HG03135 (cell line): ENCODE measurements around the gene SUPV3L1.
"Not testable (repeated sequence)": the region's sequence is repeated elsewhere in the genome, so short reads cannot be mapped to it uniquely, and the experiment has no call there.

ENCODE experiments used
- ATAC-seq: cut with Tn5 transposase; IDR thresholded peaks from one replicate; pipeline ENCODE4 v1.9.1; 2021; ENCODE audit warnings: mild to moderate bottlenecking, moderate library complexity; ENCODE audit not compliant: unreplicated experiment

Gene SUPV3L1

GRCh38 chr10:69228151-69228550, 48.1 kb downstream of the SUPV3L1 start:
- ATAC-seq: no peak

GRCh38 chr10:69229616-69229916, 49.5 kb downstream of the SUPV3L1 start:
- peak; percentile 25 for ATAC-seq

- no peak for ATAC-seq
These were observed 50.1 kb downstream of the SUPV3L1 start for GRCh38 chr10:69230128-69230527.

GRCh38 chr10:69232252-69232651, 52.2 kb downstream of the SUPV3L1 start:
- ATAC-seq: no peak

DNA sequence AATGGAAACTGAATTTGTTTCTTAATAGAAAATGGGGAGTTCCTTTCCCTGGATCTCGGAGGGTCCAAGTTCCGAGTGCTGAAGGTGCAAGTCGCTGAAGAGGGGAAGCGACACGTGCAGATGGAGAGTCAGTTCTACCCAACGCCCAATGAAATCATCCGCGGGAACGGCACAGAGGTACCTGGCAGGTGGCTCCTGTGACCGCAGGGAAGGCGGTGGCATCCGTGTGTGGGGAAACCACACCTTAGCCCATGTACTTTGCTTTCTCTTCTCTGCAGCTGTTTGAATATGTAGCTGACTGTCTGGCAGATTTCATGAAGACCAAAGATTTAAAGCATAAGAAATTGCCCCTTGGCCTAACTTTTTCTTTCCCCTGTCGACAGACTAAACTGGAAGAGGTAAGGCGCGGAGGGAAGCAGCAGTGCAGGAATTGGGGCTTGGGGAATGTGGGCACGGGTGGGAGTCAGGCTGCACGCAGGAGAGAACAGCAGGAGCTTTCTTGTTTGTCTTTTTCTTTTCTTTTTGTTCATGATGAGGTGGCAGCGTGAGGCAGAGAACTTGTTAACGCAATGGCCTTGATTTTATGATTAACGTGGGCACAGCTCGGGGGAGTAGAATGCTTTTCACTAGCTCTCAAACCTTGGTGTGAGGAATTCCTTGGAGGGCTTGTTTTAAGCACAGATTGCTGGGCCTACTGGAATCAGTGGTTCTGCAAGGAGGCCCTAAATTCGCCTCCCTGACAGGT, 52.9 kb downstream of the SUPV3L1 start:
- ATAC-seq: no peak

DNA sequence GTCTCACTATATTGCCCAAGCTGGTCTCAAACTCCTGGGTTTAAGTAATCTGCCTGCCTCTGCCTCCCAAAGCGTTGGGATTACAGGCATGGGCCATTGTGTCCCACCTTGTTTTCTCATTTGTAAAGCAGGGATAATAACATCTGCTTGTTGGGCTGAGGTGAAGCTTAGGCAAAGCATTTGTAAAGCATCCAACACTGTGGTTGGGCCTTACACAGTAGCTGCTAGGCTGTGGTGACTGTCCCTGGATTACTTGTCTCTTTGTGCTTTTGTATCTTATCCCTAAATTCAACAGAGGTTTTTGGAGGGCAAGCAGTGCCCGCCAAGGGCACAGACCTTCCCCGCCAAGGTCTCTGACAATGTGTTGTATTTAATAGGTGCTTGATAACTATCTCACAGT, 54.4 kb downstream of the SUPV3L1 start:
- no peak for ATAC-seq

DNA sequence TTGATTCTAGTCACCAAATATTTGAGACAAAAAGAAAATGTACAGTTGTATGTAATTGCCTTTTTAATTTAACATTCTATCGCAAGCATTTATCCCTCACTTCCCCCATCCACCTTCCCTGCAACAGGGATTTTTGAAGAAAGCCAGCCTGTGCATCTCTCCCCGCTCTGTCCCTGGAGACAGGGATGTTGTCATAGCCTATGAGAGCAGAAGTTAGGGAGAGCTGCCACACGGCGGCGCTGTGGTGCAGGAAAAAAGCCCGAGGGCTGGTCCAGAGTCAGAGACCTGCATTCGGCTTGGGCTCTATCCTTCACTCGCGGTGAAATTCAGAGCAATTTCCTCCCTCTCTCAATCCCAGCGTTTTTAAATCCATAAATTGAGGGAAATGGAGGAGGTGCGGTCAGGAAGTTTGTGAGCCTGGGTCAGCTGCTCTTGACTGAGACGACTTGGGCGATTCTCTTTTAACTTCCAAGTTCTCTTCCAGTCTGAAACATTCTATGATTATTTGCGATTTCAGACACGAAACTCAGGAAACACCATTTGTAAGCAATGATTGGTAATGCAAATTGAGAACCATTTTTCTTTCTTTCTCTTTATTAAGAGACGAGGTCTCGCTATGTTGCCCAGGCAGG, 57.6 kb downstream of the SUPV3L1 start:
- ATAC-seq: peak; percentile 82

DNA sequence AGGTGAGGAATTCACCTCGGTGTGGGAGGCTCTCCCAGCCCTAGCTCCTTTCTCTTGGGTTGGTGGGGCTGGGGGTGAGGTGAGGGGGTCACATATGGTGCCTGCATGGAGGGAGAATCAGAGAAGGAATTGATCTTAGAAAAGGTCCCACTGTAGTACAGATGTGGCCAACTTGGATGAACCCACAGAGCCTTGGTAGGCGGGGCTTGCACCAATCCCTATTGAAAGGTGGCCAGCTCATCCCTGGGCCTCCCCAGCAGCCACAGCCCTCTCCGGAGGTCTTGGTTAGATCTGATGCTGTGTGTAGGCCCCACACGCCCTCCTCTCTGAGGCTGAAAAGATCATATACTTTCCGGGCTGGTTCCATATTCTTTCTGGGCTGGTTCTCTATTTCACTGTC, 59.1 kb downstream of the SUPV3L1 start:
- no peak for ATAC-seq

DNA sequence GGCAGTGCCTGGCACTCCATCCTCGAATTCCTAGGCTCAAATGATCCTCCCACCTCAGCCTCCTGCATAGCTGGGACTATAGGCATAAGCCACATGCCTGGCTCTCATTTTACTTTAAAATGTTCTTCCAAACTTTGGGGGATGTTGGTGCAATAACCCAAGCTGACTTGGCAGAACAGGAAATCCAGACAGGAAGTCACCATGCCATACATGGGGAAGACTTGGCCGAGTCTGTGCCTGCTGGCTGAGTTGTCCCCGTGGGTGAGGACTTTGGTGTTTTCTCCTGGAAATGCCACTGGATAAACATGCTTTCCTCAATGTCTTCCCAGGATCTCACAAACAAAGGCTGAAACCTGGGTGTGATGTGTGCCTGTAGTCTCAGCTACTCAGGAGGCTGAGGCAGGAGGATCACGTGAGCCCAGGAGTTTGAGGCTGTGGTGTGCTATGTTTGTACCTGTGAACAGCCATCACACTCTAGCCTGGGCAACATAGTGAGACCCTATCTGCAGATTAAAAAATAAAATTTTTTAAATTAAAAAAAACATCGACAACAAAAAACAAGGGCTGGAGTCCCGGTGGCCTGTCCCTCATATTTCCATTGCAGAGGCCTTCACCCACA, 59.9 kb downstream of the SUPV3L1 start:
- ATAC-seq: no peak

DNA sequence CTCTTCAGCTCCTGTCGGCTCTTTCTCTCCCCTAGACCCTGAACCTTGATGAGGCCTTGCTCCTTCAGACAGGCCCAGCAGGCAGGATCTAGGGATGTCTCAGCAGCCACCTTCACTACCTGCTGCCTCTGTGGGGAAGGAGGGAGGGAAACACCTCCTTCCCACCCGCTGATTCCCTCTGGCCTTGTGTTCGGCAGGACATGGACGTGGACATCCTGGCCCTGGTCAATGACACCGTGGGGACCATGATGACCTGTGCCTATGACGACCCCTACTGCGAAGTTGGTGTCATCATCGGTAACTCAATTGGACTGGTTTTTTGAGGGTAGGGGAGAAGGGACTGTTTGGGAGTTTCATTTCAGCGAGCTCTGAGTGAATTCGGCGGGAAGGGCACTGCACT, 60.4 kb downstream of the SUPV3L1 start:
- no peak for ATAC-seq

- ATAC-seq: no peak
These were observed 61.5 kb downstream of the SUPV3L1 start for GRCh38 chr10:69241575-69241974.

GRCh38 chr10:69242040-69242851, 62.2 kb downstream of the SUPV3L1 start:
- no peak for ATAC-seq

GRCh38 chr10:69242852-69243212, 62.8 kb downstream of the SUPV3L1 start:
- ATAC-seq: no peak

GRCh38 chr10:69243817-69244216, 63.8 kb downstream of the SUPV3L1 start:
- ATAC-seq: no peak

DNA sequence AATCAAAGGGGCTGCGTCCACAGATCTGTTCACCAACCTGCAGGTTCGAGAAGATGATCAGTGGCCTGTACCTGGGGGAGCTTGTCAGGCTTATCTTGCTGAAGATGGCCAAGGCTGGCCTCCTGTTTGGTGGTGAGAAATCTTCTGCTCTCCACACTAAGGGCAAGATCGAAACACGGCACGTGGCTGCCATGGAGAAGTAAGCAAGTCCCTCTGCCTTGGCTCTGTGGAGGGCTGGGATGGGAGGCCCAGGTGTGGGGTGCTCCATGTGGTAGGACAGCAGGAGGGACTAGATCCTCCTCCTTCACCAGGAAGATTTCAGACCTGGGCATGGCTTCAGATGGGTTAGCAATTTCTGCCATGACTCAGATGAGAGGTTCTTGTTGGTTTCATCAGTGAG, 66.0 kb downstream of the SUPV3L1 start:
- no peak for ATAC-seq

- ATAC-seq: no peak
These were observed 66.7 kb downstream of the SUPV3L1 start for GRCh38 chr10:69246581-69247312.

- ATAC-seq: no peak
These were observed 67.3 kb downstream of the SUPV3L1 start for GRCh38 chr10:69247313-69247710.

DNA sequence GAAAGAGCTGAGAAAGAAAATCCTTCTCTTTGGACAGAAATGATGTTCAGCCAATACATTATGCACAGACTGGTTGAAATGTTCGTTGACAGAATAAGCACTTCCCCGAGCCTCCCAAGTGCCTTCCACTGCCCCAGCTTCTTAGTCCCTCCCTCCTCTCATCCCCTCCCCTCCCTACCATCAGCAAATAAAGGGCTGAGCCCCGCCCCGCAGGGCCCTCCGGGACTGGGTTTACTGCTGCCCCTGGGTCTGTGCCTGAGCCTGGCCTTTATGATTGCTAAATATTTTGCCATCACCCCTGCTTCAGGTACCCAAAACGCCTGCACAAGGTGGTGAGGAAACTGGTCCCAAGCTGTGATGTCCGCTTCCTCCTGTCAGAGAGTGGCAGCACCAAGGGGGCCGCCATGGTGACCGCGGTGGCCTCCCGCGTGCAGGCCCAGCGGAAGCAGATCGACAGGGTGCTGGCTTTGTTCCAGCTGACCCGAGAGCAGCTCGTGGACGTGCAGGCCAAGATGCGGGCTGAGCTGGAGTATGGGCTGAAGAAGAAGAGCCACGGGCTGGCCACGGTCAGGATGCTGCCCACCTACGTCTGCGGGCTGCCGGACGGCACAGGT, 68.2 kb downstream of the SUPV3L1 start:
- no peak for ATAC-seq

GRCh38 chr10:69250041-69250440, 70.0 kb downstream of the SUPV3L1 start:
- no peak for ATAC-seq

- not testable (repeated sequence) for ATAC-seq
These were observed 71.4 kb downstream of the SUPV3L1 start for GRCh38 chr10:69251417-69251816.

DNA sequence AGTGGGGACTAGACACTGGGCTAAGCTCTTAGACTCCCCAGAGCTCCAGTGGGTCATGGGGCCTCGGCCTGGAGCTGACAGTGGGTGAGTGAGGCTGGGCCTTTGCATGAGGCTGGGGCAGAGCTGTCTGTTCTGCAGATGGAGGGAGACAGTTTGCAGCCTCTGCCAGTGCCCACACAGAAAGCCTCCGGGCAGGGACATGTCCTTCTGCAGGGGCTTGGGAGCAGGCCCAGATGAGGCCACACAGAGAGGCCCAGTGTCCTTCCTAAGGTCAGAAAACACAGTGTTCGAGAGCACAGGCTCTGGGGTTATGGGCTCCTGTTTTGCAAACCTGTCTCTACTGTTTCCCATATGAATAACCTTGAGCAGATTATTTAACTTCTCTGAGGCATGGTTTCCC, 73.1 kb downstream of the SUPV3L1 start:
- ATAC-seq: no peak
